ENCODE data around the gene LTBP1.
A peak's percentile ranks its signal among the peaks of the same experiment; 100 is the strongest.

Gene LTBP1

GRCh38 chr2:33288011-33288410, 341.3 kb downstream of the LTBP1 start:
- TF ChIP-seq, protein P1, sequence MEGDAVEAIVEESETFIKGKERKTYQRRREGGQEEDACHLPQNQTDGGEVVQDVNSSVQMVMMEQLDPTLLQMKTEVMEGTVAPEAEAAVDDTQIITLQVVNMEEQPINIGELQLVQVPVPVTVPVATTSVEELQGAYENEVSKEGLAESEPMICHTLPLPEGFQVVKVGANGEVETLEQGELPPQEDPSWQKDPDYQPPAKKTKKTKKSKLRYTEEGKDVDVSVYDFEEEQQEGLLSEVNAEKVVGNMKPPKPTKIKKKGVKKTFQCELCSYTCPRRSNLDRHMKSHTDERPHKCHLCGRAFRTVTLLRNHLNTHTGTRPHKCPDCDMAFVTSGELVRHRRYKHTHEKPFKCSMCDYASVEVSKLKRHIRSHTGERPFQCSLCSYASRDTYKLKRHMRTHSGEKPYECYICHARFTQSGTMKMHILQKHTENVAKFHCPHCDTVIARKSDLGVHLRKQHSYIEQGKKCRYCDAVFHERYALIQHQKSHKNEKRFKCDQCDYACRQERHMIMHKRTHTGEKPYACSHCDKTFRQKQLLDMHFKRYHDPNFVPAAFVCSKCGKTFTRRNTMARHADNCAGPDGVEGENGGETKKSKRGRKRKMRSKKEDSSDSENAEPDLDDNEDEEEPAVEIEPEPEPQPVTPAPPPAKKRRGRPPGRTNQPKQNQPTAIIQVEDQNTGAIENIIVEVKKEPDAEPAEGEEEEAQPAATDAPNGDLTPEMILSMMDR (IDR thresholded peaks at IDR 0.05; ENCODE audit: low read depth, low read length), result no peak
- no peak for DNase-seq (ENCODE audit: extremely low read depth, low read depth)

DNA sequence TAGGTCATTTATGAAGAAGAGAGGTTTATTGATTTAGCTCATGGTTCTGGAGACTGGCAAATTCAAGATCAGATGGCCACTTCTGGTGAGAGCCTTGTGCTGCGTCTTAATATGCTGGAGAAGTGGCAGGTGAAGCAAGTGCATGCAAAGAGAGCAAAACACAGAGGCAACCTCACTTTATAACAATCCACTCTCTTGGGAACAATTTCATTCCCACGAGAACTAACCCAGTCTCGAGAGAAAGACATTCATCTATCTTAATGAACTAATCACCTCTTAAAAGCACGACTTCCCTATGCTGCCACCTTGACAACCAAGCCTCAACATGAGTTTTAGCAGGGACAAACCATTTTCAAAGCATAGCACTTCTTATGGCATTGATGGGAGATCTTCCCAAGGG, 343.2 kb downstream of the LTBP1 start:
- no peak for DNase-seq (ENCODE audit: extremely low read depth, low read depth)
- TF ChIP-seq, protein P1 (IDR thresholded peaks at IDR 0.05; ENCODE audit: low read depth, low read length), result no peak

GRCh38 chr2:33291278-33292013, 344.7 kb downstream of the LTBP1 start:
- TF ChIP-seq, protein P1 (IDR thresholded peaks at IDR 0.05; ENCODE audit: low read depth, low read length), result no peak
- DNase-seq (ENCODE audit: extremely low read depth, low read depth), result peak; percentile 49

- TF ChIP-seq, protein P1 (IDR thresholded peaks at IDR 0.05; ENCODE audit: low read depth, low read length), result no peak
- DNase-seq (ENCODE audit: extremely low read depth, low read depth), result no peak
These were observed 345.3 kb downstream of the LTBP1 start for GRCh38 chr2:33292063-33292462.

GRCh38 chr2:33292981-33293595, 346.3 kb downstream of the LTBP1 start:
- no peak for DNase-seq (ENCODE audit: extremely low read depth, low read depth)
- TF ChIP-seq, protein P1 (IDR thresholded peaks at IDR 0.05; ENCODE audit: low read depth, low read length), result no peak

DNA sequence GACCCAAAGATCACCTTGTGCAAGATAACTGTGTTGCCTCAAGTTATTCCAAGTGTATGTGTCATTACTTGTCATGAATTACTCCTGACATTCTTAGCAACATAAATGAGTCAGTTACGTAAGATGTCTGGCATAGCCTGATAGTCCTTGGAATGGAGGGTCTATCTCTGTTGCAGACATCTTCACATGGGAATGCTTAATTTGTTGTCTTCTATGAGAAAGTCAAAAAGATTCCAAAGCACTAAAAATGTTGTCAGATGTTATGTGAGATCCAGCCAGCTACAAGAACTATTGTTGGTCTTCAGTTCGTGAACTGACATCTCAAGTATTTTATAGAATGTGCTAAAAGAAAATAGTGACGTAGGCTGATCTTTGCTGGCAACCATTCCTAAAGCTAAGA, 351.5 kb downstream of the LTBP1 start:
- DNase-seq (ENCODE audit: extremely low read depth, low read depth), result no peak
- TF ChIP-seq, protein P1 (IDR thresholded peaks at IDR 0.05; ENCODE audit: low read depth, low read length), result no peak

GRCh38 chr2:33301355-33301754, 354.6 kb downstream of the LTBP1 start:
- no peak for DNase-seq (ENCODE audit: extremely low read depth, low read depth)

More at GRCh38 chr2:33301355-33301754, 354.6 kb downstream of the LTBP1 start:
- TF ChIP-seq, protein P1 (IDR thresholded peaks at IDR 0.05; ENCODE audit: low read depth, low read length), result no peak
